GM23338 (cell line): ENCODE measurements around the gene SEPHS1. TPM values are rescaled to one million over a fixed set of nuclear protein-coding genes. Genes with fewer than 3 reads are reported as not detected.

Experiments
- ATAC-seq: fragments of 200-7000 bp; cut with Tn5 transposase; 3 replicates; pipeline ENCODE4 v1.9.1; 2020
- DNase-seq: peaks from one replicate; pipeline ENCODE4 v3.0.0-alpha.2; 2015; ENCODE audit warnings: low spot score
- H2AFZ ChIP-seq: fragments of 200-600 bp; sonication (generic); 2 replicates; pipeline ENCODE4 v1.8.0; 2016; ENCODE audit warnings: antibody characterized with exemption, mild to moderate bottlenecking, moderate library complexity
- H3F3A ChIP-seq: fragments of 200-600 bp; sonication (generic); replicated peaks from 2 replicates; pipeline ENCODE4 v1.8.0; 2017; ENCODE audit warnings: antibody characterized with exemption, mixed run types, low read depth
- H3K27ac ChIP-seq: fragments of 200-600 bp; sonication (generic); 2 replicates; pipeline ENCODE4 v1.6.1; 2016; ENCODE audit warnings: low read depth
- H3K27me3 ChIP-seq: fragments of 200-600 bp; sonication (generic); 2 replicates; pipeline ENCODE4 v1.8.0; 2016; ENCODE audit warnings: mild to moderate bottlenecking, mixed run types, moderate library complexity; ENCODE audit not compliant: insufficient read depth
- H3K36me3 ChIP-seq: fragments of 200-600 bp; sonication (generic); 2 replicates; pipeline ENCODE4 v1.8.0; 2016; ENCODE audit warnings: mild to moderate bottlenecking; ENCODE audit not compliant: insufficient read depth
- H3K4me1 ChIP-seq: fragments of 200-600 bp; sonication (generic); 2 replicates; pipeline ENCODE4 v1.8.0; 2016; ENCODE audit warnings: mild to moderate bottlenecking, moderate library complexity; ENCODE audit not compliant: insufficient read depth
- H3K4me2 ChIP-seq: fragments of 200-600 bp; sonication (generic); 2 replicates; pipeline ENCODE4 v1.7.1; 2017; ENCODE audit warnings: mixed run types
- H3K4me3 ChIP-seq: fragments of 200-600 bp; sonication (generic); 2 replicates; pipeline ENCODE4 v1.6.1; 2016; ENCODE audit warnings: mixed run types
- H3K79me2 ChIP-seq: fragments of 200-600 bp; sonication (generic); replicated peaks from 2 replicates; pipeline ENCODE4 v1.8.0; 2017; ENCODE audit warnings: mild to moderate bottlenecking; ENCODE audit not compliant: insufficient read depth
- H3K9me2 ChIP-seq: fragments of 200-600 bp; sonication (generic); 2 replicates; pipeline ENCODE4 v1.8.0; 2017; ENCODE audit not compliant: insufficient read depth
- H4K20me1 ChIP-seq: fragments of 200-600 bp; sonication (generic); replicated peaks from 2 replicates; pipeline ENCODE4 v1.8.0; 2017; ENCODE audit warnings: mild to moderate bottlenecking; ENCODE audit not compliant: insufficient read depth
- H3K27ac Mint-ChIP-seq: 2 replicates; pipeline ENCODE4 v1.8.0; 2020; ENCODE audit warnings: inconsistent platforms, mild to moderate bottlenecking, moderate library complexity, mixed read lengths
- H3K27me3 Mint-ChIP-seq: 3 replicates; pipeline ENCODE4 v1.8.0; 2022; ENCODE audit warnings: low read depth, mild to moderate bottlenecking, moderate library complexity, mixed read lengths, inconsistent platforms; ENCODE audit not compliant: insufficient read depth, poor library complexity
- H3K36me3 Mint-ChIP-seq: 3 replicates; pipeline ENCODE4 v1.8.0; 2021; ENCODE audit warnings: low read depth, mild to moderate bottlenecking, inconsistent platforms, moderate library complexity, mixed read lengths
- H3K4me1 Mint-ChIP-seq: 3 replicates; pipeline ENCODE4 v1.8.0; 2020; ENCODE audit warnings: mild to moderate bottlenecking, inconsistent platforms, mixed read lengths
- H3K4me3 Mint-ChIP-seq: 3 replicates; pipeline ENCODE4 v1.8.0; 2021; ENCODE audit warnings: moderate library complexity, mild to moderate bottlenecking, inconsistent platforms, mixed read lengths
- H3K9me3 Mint-ChIP-seq: 3 replicates; pipeline ENCODE4 v1.8.0; 2020; ENCODE audit warnings: moderate library complexity, mild to moderate bottlenecking, inconsistent platforms, mixed read lengths
- CTCF ChIP-seq, 2 experiments: fragments of 200-600 bp in 1 of 2; sonication (generic) in 1 of 2; conservative IDR thresholded peaks; 2 replicates each; pipeline versions ENCODE4 v1.5.1 to v1.6.1; 2016 to 2017; ENCODE audit warnings: antibody characterized with exemption in 2 of 2, low read depth in 2 of 2, mild to moderate bottlenecking in 2 of 2, moderate library complexity in 1 of 2
- JUNB ChIP-seq: IDR thresholded peaks from one replicate; pipeline ENCODE4 v1.6.1; 2016; ENCODE audit warnings: antibody characterized with exemption; ENCODE audit not compliant: unreplicated experiment
- NANOG ChIP-seq: IDR thresholded peaks from 2 replicates; pipeline ENCODE4 v1.6.1; 2016; ENCODE audit warnings: antibody characterized with exemption, borderline replicate concordance
- REST ChIP-seq: IDR thresholded peaks from one replicate; pipeline ENCODE4 v1.6.1; 2018; ENCODE audit warnings: antibody characterized with exemption; ENCODE audit not compliant: unreplicated experiment
- ZNF114 ChIP-seq: fragments of 250-450 bp; sonication (Bioruptor Pico); IDR thresholded peaks from 2 replicates; pipeline ENCODE4 v1.5.0; 2020; ENCODE audit warnings: mild to moderate bottlenecking, moderate library complexity
- ZNF331 ChIP-seq: fragments of 250-450 bp; sonication (Bioruptor Pico); IDR thresholded peaks from 2 replicates; pipeline ENCODE4 v1.5.0; 2020; ENCODE audit warnings: low read depth, mild to moderate bottlenecking, moderate library complexity
- ZNF462 ChIP-seq: fragments of 250-450 bp; sonication (Bioruptor Pico); IDR thresholded peaks from 2 replicates; pipeline ENCODE4 v1.5.0; 2020; ENCODE audit warnings: mild to moderate bottlenecking, moderate library complexity
- polyA plus RNA-seq: library from polyadenylated mRNA; unstranded; fragments of >200 nt; fragmentation: Nextera tagmentation; extraction: Ambion mirVana; gene quantifications from 2 replicates; pipeline ENCODE4 v1.2.1, GENCODE V29; 2016
- total RNA-seq: library from RNA; depleted of rRNA; stranded (reverse); fragments of >200 nt; shearing (Covaris generic); gene quantifications from 2 replicates; pipeline ENCODE4 v1.2.3, GENCODE V29; 2014

SEPHS1 gene
- total and polyA plus RNA-seq, 2 experiments from 2014 or later: 260 to 609 TPM

- no peak for TF ChIP-seq ZNF462
Measured at GRCh38 chr10:13294784-13295183, 53.3 kb downstream of the SEPHS1 start (continued).

- no peaks in the 10 kb centered on the region for H3K9me3 Mint-ChIP-seq
- peaks cover 8% of the 10 kb centered on the region for H3K4me1 Mint-ChIP-seq
- no peak for TF ChIP-seq ZNF331 (CRISPR knock-in tag)
- TF ChIP-seq NANOG: no peak
- no peak for TF ChIP-seq JUNB
- no peak for TF ChIP-seq REST
- no peak for TF ChIP-seq CTCF (conservative IDR thresholded peaks at IDR 0.05; ENCODE audit: low read depth in 2 of 2)
- TF ChIP-seq ZNF114 (CRISPR knock-in tag): no peak
Measured at GRCh38 chr10:13291821-13292773, 56.0 kb downstream of the SEPHS1 start.

More at GRCh38 chr10:13291821-13292773, 56.0 kb downstream of the SEPHS1 start:
- H3K27ac Mint-ChIP-seq: no peak overlapping the region
- H3K27me3 ChIP-seq: no peaks in the 10 kb centered on the region
- H3K27me3 Mint-ChIP-seq: peaks cover 8% of the 10 kb centered on the region
- H3K36me3 ChIP-seq: no peaks in the 10 kb centered on the region
- no peak overlapping the region for H2AFZ ChIP-seq
- DNase-seq (no peak), ATAC-seq (no peak)
- no peak overlapping the region for H3K4me3 ChIP-seq
- no peaks in the 10 kb centered on the region for H3K9me2 ChIP-seq
- H3K4me1 ChIP-seq: peaks cover 7% of the 10 kb centered on the region; the same call in 1 of the 2 replicates
- H3K27ac ChIP-seq: no peak overlapping the region
- no peak overlapping the region for H3K4me3 Mint-ChIP-seq
- H3K4me2 ChIP-seq: no peak overlapping the region
- H3K36me3 Mint-ChIP-seq: peaks cover 6% of the 10 kb centered on the region; the same call in 2 of the 3 replicates
- peaks cover 3% of the 10 kb centered on the region; the same call in 1 of the 2 replicates for H3F3A ChIP-seq
- H3K79me2 ChIP-seq: no peaks in the 10 kb centered on the region
- no peaks in the 10 kb centered on the region for H4K20me1 ChIP-seq
